GM20431 (cell line): ENCODE data around the gene RSPH10B2.
"Not testable (repeated sequence)": the region's sequence is repeated elsewhere in the genome, so short reads cannot be mapped to it uniquely, and the experiment has no call there.

ENCODE experiments used
- in situ Hi-C: fragments of 300-500 bp; cut with MseI, MboI; formaldehyde crosslinking; loops from one replicate; pipeline ENCODE4 v1.15.0; 2020; ENCODE audit warnings: low sequenced_read_pairs; ENCODE audit not compliant: unreplicated experiment

The RSPH10B2 gene

DNA sequence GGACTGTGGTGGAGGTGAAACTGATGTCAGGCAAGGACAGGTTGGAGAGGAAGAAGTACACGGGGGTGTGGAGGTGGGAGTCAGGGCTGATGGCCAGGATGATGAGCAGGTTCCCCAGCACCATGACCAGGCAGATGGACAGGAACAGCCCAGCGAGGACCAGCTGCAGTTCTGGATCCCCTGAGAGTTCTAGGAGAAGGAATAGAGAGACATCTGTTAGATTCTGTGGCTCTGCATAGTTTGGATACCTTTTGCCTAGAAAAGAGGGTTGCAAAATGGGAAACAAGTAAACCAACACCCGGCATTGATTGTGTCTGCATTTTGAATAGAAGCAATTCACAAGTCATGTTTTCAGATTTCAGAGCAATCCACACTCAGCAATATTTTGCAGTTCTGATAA, 81.6 kb downstream of the RSPH10B2 start:
- in situ Hi-C loops, result not testable (repeated sequence)

DNA sequence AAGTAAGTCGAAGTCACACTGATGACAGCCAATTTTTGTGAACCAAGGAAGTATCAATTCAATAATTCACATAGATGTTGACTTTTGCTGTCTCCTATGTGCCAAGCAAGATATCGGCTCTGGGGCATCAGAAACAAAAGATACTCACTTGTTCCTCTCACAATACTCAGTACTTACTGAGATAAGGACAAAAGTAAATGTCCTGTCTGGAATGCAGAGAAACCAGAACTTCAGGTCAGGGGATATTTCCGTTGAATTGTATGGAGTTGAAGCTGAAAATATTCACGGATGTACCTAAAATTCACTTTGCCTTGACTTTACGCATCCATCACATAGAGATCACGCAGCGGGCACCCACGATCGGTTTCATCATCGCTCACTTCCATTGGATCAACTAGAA, 83.2 kb downstream of the RSPH10B2 start:
- in situ Hi-C loops, result not testable (repeated sequence)

GRCh38 chr7:6842278-6842921, 88.5 kb downstream of the RSPH10B2 start:
- in situ Hi-C loops, result not testable (repeated sequence)

DNA sequence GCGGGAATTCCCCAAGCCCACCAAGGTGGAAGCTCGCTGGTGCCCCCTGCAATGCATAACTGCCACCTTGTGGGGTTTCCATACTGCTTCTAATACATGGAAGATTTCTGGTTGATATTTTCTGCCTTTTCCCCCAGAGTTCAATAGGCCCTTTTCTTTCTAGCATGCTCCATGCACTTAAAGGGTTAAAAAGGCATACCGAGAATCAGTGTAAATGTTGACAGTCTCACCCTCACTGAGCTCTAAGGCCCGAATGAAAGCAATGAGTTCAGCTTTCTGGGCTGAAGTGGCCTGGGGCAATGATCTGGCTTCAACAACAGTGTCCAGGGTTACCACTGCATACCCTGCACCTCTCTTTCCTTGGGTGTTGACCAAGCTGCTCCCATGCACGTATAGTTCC, 89.2 kb downstream of the RSPH10B2 start:
- in situ Hi-C loops, result not testable (repeated sequence)

DNA sequence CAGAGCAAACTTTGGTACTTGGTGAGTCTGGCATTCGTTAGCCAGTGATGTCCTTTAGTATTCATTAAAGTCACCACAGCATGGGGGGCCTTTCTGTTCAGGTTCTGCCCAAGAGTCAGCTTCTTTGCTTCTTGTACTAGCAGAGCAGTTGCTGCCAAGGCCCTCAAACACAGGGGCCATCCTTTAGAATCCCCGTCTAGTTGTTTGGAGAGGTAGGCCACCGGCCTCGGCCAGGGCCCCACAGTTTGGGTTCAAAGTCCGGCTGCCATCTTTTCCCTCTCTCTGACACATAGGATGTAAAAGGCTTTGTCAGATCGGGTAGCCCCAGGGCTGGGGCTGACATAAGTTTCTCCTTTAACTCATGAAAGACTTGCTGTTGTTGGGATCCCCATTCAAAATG, 89.8 kb downstream of the RSPH10B2 start:
- in situ Hi-C loops, result not testable (repeated sequence)

GRCh38 chr7:6845971-6846449, 92.1 kb downstream of the RSPH10B2 start:
- in situ Hi-C loops, result not testable (repeated sequence)

DNA sequence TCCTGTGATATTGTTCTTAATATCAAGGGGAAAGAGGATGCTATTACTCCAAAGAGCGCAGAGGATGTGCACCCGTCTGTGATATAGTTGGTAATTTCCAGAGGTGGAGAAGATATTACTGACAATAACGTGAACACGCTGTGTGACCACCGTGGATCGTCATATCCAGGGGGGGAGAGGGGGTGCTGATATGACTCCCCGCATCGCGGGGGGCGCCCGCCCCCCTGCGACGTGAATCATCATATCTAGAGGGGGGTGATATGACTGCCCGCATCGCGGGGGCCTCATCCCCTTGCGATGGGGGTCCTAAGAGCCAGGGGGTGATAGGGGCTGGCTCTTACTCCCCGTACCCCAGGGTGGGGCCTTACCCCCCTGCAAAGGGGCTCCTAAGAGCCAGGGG, 93.8 kb downstream of the RSPH10B2 start:
- in situ Hi-C loops, result not testable (repeated sequence)
